SK-N-SH treated with all-trans-retinoic acid at 6 μM for 48 hours (cell line): Measurements from ENCODE around the gene AP4E1.

Source experiments
- ATAC-seq: fragments of 200-7000 bp; cut with Tn5 transposase; 3 replicates; pipeline ENCODE4 v1.9.1; 2020; ENCODE audit warnings: mild to moderate bottlenecking, moderate library complexity
- ARNTL ChIP-seq: fragments of 450-650 bp; formaldehyde crosslinking; IDR thresholded peaks from 2 replicates; pipeline ENCODE4 v1.5.0; 2020; ENCODE audit warnings: low read depth, mild to moderate bottlenecking, moderate library complexity, borderline replicate concordance
- BACH2 ChIP-seq: fragments of 250-450 bp; sonication (Bioruptor Pico); IDR thresholded peaks from 2 replicates; pipeline ENCODE4 v1.9.0; 2021; ENCODE audit warnings: mild to moderate bottlenecking, borderline replicate concordance
- CSDC2 ChIP-seq: fragments of 250-450 bp; sonication (Bioruptor Pico); IDR thresholded peaks from 2 replicates; pipeline ENCODE4 v1.5.0; 2020; ENCODE audit warnings: mild to moderate bottlenecking, moderate library complexity
- ESRRG ChIP-seq: fragments of 250-450 bp; sonication (Bioruptor Pico); IDR thresholded peaks from 2 replicates; pipeline ENCODE4 v1.6.1; 2021; ENCODE audit warnings: mild to moderate bottlenecking
- GLIS3 ChIP-seq: fragments of 250-450 bp; sonication (Bioruptor Pico); IDR thresholded peaks from 2 replicates; pipeline ENCODE4 v1.5.0; 2020; ENCODE audit warnings: mild to moderate bottlenecking, moderate library complexity
- OSR1 ChIP-seq: fragments of 250-450 bp; sonication (Bioruptor Pico); IDR thresholded peaks from 2 replicates; pipeline ENCODE4 v1.8.0; 2022; ENCODE audit warnings: moderate library complexity, mild to moderate bottlenecking, inconsistent platforms
- PPARA ChIP-seq: fragments of 250-450 bp; sonication (Bioruptor Pico); IDR thresholded peaks from 2 replicates; pipeline ENCODE4 v1.5.0; 2020; ENCODE audit warnings: mild to moderate bottlenecking, borderline replicate concordance
- RARB ChIP-seq: fragments of 250-450 bp; sonication (Bioruptor Pico); IDR thresholded peaks from 2 replicates; pipeline ENCODE4 v1.8.0; 2021; ENCODE audit warnings: mild to moderate bottlenecking, moderate library complexity
- SNAI2 ChIP-seq: fragments of 250-450 bp; sonication (Bioruptor Pico); IDR thresholded peaks from 2 replicates; pipeline ENCODE4 v1.5.0; 2020; ENCODE audit warnings: mild to moderate bottlenecking, moderate library complexity
- TCF4 ChIP-seq: fragments of 250-450 bp; sonication (Bioruptor Pico); IDR thresholded peaks from 2 replicates; pipeline ENCODE4 v1.8.0; 2021; ENCODE audit warnings: mild to moderate bottlenecking, moderate library complexity, borderline replicate concordance
- TOX ChIP-seq: fragments of 250-450 bp; sonication (Bioruptor Pico); IDR thresholded peaks from 2 replicates; pipeline ENCODE4 v1.8.0; 2021; ENCODE audit warnings: mild to moderate bottlenecking, moderate library complexity, borderline replicate concordance
- ZC3H10 ChIP-seq: fragments of 250-450 bp; sonication (Bioruptor Pico); IDR thresholded peaks from 2 replicates; pipeline ENCODE4 v1.5.1; 2021; ENCODE audit warnings: mild to moderate bottlenecking, moderate library complexity
- ZFP3 ChIP-seq: fragments of 250-450 bp; sonication (Bioruptor Pico); IDR thresholded peaks from 2 replicates; pipeline ENCODE4 v1.5.0; 2020; ENCODE audit warnings: mild to moderate bottlenecking, moderate library complexity
- ZFP30 ChIP-seq: fragments of 450-650 bp; formaldehyde crosslinking; IDR thresholded peaks from 2 replicates; pipeline ENCODE4 v1.5.0; 2022; ENCODE audit warnings: mild to moderate bottlenecking, moderate library complexity
- ZNF565 ChIP-seq: fragments of 450-650 bp; formaldehyde crosslinking; conservative IDR thresholded peaks from 2 replicates; pipeline ENCODE4 v1.5.0; 2020; ENCODE audit warnings: low read depth, mild to moderate bottlenecking, moderate library complexity
- ZNF70 ChIP-seq: fragments of 450-650 bp; formaldehyde crosslinking; IDR thresholded peaks from 2 replicates; pipeline ENCODE4 v1.5.0; 2020; ENCODE audit warnings: mild to moderate bottlenecking, moderate library complexity
- ZNF8 ChIP-seq: fragments of 450-650 bp; formaldehyde crosslinking; IDR thresholded peaks from 2 replicates; pipeline ENCODE4 v1.5.0; 2020; ENCODE audit warnings: mild to moderate bottlenecking, moderate library complexity
- TF ChIP-seq, protein P1 (sequence below): fragments of 250-450 bp; sonication (Bioruptor Pico); IDR thresholded peaks from 2 replicates; pipeline ENCODE4 v1.8.0; 2021; ENCODE audit warnings: low read depth, mild to moderate bottlenecking, moderate library complexity, borderline replicate concordance
- TF ChIP-seq, protein P2 (sequence below): fragments of 250-450 bp; sonication (Bioruptor Pico); IDR thresholded peaks from 2 replicates; pipeline ENCODE4 v1.8.0; 2020; ENCODE audit warnings: mild to moderate bottlenecking, moderate library complexity, borderline replicate concordance
- TF ChIP-seq, protein P3 (sequence below): fragments of 250-450 bp; sonication (Bioruptor Pico); IDR thresholded peaks from 2 replicates; pipeline ENCODE4 v1.5.1; 2020; ENCODE audit warnings: low read depth, mild to moderate bottlenecking, moderate library complexity
- TF ChIP-seq, protein P4 (sequence below): fragments of 250-450 bp; sonication (Bioruptor Pico); IDR thresholded peaks from 2 replicates; pipeline ENCODE4 v1.5.0; 2020; ENCODE audit warnings: mild to moderate bottlenecking, moderate library complexity
- TF ChIP-seq, protein P5 (sequence below): fragments of 250-450 bp; sonication (Bioruptor Pico); IDR thresholded peaks from 2 replicates; pipeline ENCODE4 v1.5.1; 2021; ENCODE audit warnings: mild to moderate bottlenecking, moderate library complexity

Gene AP4E1

DNA sequence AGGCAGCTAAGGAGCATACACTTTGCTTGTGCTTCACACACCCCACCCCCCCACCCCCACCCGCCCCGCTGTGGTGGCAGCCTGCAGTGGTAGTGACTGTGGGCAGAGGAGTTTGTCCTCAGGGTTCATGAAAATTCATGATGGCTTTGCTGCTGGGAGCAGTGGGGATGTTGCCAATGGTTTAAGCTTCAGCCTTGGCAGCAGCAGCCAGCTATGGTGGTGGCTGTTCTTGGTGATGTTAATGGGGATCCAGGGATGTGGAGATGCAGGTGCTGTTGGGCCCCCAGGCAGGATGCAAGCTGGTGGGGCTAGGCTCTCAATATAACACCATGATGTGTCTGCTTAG is 130.5 kb downstream of the AP4E1 start (continued):
- TF ChIP-seq, protein P1, sequence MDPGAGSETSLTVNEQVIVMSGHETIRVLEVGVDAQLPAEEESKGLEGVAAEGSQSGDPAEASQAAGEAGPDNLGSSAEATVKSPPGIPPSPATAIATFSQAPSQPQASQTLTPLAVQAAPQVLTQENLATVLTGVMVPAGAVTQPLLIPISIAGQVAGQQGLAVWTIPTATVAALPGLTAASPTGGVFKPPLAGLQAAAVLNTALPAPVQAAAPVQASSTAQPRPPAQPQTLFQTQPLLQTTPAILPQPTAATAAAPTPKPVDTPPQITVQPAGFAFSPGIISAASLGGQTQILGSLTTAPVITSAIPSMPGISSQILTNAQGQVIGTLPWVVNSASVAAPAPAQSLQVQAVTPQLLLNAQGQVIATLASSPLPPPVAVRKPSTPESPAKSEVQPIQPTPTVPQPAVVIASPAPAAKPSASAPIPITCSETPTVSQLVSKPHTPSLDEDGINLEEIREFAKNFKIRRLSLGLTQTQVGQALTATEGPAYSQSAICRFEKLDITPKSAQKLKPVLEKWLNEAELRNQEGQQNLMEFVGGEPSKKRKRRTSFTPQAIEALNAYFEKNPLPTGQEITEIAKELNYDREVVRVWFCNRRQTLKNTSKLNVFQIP (CRISPR knock-in tag) = no peak
- TF ChIP-seq BACH2 = no peak

DNA sequence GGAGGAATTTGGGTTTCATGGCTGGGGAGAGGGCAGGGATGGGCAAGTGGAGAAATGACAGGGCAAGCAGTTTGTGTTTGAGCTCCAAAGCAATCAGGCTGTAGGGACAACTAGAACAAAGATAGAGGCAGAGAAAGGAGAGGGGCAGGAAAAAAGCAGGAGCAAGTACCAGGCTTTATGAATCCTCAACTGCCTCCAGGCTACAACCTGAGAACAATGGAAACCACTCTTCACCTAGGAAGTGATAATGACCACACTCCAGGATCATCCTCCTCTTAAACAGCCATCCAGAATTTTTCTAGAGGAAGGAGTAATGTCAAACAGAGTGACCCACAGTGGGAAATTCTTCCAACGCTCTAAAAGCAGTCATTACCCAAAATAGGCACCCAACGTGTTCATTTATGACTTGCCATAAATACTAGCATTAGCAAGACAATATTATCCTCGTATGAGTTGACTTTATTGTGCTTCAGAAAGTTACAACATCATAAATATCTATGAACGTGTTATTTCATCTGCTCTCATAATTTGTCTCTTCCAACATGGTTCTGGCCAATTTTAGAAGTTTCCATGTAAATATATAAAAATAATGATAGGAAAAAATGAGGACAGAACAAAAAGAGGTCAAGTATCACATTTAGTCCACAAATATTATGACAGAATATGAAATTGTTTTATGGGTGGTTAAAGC is 135.7 kb downstream of the AP4E1 start:
- TF ChIP-seq ZFP30 (CRISPR knock-in tag) = no peak
- no peak for ATAC-seq

DNA sequence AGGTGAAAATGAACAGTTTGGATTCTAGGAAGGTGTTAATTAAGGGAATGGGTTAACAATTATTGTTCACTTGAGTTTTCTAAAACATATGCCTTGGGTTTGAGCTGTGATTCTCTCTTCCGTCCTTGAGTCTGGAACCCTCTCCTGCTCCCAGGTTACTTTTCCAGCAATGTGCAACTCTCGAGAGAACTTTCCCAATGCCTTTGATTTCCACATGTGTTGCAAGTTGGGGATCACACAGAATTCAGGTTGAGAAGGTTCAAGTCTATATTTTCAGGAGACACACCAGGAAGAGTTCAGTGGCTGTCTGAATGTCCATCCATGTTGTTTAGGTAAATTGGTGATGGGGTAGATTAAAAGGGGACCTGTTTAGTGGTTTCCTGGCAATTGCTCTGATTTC is 137.5 kb downstream of the AP4E1 start:
- ATAC-seq = no peak
- TF ChIP-seq OSR1 (no peak), ZC3H10 (no peak), ZFP3 (CRISPR knock-in tag) (no peak), ESRRG (no peak), ZNF565 (CRISPR knock-in tag) (no peak), ZNF8 (no peak), SNAI2 (CRISPR knock-in tag) (no peak), ZFP30 (CRISPR knock-in tag) (no peak), ZNF70 (no peak), CSDC2 (CRISPR knock-in tag) (no peak), GLIS3 (CRISPR knock-in tag) (no peak), ARNTL (CRISPR knock-in tag) (no peak), TOX (no peak)
- TF ChIP-seq, protein P1 (CRISPR knock-in tag) = no peak
- TF ChIP-seq, protein P2, sequence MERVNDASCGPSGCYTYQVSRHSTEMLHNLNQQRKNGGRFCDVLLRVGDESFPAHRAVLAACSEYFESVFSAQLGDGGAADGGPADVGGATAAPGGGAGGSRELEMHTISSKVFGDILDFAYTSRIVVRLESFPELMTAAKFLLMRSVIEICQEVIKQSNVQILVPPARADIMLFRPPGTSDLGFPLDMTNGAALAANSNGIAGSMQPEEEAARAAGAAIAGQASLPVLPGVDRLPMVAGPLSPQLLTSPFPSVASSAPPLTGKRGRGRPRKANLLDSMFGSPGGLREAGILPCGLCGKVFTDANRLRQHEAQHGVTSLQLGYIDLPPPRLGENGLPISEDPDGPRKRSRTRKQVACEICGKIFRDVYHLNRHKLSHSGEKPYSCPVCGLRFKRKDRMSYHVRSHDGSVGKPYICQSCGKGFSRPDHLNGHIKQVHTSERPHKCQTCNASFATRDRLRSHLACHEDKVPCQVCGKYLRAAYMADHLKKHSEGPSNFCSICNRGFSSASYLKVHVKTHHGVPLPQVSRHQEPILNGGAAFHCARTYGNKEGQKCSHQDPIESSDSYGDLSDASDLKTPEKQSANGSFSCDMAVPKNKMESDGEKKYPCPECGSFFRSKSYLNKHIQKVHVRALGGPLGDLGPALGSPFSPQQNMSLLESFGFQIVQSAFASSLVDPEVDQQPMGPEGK (CRISPR knock-in tag) = no peak
- TF ChIP-seq, protein P3, sequence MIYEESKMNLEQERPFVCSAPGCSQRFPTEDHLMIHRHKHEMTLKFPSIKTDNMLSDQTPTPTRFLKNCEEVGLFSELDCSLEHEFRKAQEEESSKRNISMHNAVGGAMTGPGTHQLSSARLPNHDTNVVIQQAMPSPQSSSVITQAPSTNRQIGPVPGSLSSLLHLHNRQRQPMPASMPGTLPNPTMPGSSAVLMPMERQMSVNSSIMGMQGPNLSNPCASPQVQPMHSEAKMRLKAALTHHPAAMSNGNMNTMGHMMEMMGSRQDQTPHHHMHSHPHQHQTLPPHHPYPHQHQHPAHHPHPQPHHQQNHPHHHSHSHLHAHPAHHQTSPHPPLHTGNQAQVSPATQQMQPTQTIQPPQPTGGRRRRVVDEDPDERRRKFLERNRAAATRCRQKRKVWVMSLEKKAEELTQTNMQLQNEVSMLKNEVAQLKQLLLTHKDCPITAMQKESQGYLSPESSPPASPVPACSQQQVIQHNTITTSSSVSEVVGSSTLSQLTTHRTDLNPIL (CRISPR knock-in tag) = no peak

DNA sequence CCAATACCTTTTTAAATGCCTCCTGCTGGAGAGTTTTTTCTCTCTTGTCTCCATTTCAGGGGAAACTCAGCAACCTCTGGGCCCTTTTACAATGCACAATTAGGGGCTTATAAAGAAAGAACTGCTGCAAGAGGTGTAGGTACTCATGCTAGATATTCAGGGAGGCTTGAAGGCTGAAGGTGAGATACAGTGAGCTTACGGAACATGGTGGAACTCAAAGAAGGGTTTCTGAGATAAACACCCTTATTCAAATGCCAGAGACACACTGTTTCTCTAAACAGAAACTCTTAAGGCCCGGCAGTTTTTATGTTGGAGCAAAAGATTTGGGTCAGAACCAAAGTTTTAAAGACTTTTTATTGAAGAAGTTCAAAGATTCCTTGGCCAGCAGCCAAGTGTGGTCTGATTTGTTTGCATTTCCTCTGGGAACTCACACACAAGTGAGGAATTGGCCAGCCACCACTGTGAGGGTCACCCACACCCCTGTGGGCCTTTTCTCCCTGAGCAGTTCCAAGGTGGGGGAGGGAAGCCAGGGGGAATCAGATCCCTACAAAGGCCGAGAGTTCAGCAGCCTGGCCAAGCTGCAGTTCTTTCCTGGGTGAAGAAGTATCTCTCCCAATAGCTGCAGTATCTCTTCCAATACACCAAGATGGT is 138.4 kb downstream of the AP4E1 start:
- TF ChIP-seq TOX (no peak), OSR1 (no peak), TCF4 (no peak), ZNF8 (no peak), RARB (CRISPR knock-in tag) (no peak), CSDC2 (CRISPR knock-in tag) (no peak), ZFP30 (CRISPR knock-in tag) (no peak), ZC3H10 (no peak), ARNTL (CRISPR knock-in tag) (no peak), PPARA (CRISPR knock-in tag) (no peak)
- TF ChIP-seq, protein P2 (CRISPR knock-in tag) = no peak
- TF ChIP-seq, protein P4, sequence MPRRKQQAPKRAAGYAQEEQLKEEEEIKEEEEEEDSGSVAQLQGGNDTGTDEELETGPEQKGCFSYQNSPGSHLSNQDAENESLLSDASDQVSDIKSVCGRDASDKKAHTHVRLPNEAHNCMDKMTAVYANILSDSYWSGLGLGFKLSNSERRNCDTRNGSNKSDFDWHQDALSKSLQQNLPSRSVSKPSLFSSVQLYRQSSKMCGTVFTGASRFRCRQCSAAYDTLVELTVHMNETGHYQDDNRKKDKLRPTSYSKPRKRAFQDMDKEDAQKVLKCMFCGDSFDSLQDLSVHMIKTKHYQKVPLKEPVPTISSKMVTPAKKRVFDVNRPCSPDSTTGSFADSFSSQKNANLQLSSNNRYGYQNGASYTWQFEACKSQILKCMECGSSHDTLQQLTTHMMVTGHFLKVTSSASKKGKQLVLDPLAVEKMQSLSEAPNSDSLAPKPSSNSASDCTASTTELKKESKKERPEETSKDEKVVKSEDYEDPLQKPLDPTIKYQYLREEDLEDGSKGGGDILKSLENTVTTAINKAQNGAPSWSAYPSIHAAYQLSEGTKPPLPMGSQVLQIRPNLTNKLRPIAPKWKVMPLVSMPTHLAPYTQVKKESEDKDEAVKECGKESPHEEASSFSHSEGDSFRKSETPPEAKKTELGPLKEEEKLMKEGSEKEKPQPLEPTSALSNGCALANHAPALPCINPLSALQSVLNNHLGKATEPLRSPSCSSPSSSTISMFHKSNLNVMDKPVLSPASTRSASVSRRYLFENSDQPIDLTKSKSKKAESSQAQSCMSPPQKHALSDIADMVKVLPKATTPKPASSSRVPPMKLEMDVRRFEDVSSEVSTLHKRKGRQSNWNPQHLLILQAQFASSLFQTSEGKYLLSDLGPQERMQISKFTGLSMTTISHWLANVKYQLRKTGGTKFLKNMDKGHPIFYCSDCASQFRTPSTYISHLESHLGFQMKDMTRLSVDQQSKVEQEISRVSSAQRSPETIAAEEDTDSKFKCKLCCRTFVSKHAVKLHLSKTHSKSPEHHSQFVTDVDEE (CRISPR knock-in tag) = no peak
- TF ChIP-seq, protein P5, sequence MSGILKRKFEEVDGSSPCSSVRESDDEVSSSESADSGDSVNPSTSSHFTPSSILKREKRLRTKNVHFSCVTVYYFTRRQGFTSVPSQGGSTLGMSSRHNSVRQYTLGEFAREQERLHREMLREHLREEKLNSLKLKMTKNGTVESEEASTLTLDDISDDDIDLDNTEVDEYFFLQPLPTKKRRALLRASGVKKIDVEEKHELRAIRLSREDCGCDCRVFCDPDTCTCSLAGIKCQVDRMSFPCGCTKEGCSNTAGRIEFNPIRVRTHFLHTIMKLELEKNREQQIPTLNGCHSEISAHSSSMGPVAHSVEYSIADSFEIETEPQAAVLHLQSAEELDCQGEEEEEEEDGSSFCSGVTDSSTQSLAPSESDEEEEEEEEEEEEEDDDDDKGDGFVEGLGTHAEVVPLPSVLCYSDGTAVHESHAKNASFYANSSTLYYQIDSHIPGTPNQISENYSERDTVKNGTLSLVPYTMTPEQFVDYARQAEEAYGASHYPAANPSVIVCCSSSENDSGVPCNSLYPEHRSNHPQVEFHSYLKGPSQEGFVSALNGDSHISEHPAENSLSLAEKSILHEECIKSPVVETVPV (CRISPR knock-in tag) = no peak
- ATAC-seq = no peak
